Muscle layer of colon (tissue), 2 donors: ENCODE data around the gene PCNT.

Experiments
- H3K27ac ChIP-seq: one replicate; pipeline ENCODE4 v1.7.0; 2013; ENCODE audit warnings: low read depth, mild to moderate bottlenecking, low read length, moderate library complexity
- H3K27me3 ChIP-seq, 2 donors: one replicate each; pipeline ENCODE4 v1.7.0; 2013; ENCODE audit warnings: low read length in 2 of 2, mild to moderate bottlenecking in 2 of 2; ENCODE audit not compliant: insufficient read depth in 2 of 2, control insufficient read depth in 1 of 2
- H3K36me3 ChIP-seq: one replicate; pipeline ENCODE4 v1.7.0; 2013; ENCODE audit warnings: mild to moderate bottlenecking, low read length; ENCODE audit not compliant: insufficient read depth
- H3K4me1 ChIP-seq: one replicate; pipeline ENCODE4 v1.7.0; 2013; ENCODE audit warnings: mild to moderate bottlenecking, low read length; ENCODE audit not compliant: insufficient read depth
- H3K4me3 ChIP-seq, 2 donors: one replicate each; pipeline ENCODE4 v1.7.0; 2013; ENCODE audit warnings: low read length in 2 of 2, low read depth in 1 of 2, mild to moderate bottlenecking in 1 of 2, moderate library complexity in 1 of 2
- H3K9ac ChIP-seq: one replicate; pipeline ENCODE4 v1.7.0; 2013; ENCODE audit warnings: low read length
- H3K9me3 ChIP-seq: one replicate; pipeline ENCODE4 v1.7.0; 2013; ENCODE audit warnings: mild to moderate bottlenecking, low read length
- donor health status: abdominal sarcoma.
- donor health status: Adenocarcinoma of cecum.

Gene PCNT

DNA sequence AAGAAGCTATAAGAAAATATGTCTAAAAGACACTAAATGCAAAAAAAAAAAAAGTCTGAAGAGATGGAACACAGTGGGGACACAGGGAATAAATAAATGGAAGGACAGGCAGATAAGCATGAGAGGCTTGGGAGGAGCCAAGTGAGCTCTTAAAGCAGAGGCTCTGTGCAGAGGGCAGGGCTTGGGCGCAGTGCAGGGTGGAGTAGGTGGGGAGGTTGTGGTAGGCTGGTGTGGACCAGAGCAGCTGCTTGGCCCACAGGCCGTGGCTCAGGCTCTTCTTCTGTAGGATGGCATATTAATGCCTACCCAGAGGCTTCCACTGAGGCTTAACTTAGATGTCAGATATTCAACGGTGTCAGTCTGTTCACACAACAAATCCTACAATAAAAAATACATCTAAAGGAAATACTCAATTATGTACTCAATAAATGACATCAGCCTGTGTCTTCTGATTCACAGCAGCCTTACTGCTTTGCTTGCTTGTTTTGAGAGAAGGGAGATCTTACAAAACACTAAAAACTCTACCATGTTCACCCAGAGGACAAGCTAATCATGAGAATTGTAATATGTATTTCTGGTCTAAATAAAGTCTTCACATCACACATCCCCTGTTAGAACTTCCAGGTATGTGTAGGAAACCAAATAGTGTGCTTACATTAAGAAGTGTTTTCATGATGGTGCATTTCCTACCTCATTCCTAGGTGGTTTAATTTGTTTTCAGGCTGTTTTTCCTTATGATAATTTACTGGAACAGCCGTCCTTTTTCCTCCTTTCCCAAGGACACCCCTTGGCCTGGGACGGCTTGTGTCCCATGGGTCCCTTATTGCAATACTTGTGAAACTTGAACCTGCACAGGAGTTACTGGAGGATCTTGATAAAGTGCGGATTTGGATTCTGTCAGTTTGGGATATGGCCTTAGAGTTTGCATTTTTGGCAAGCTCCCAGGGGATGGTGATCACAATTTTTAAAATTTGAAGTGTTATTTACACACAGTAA, 159.6 kb downstream of the PCNT start:
- peaks cover 4% of the 10 kb centered on the region for H3K4me1 ChIP-seq
- H3K4me3 ChIP-seq, result no peak overlapping the region
- no peaks in the 10 kb centered on the region for H3K36me3 ChIP-seq
- H3K9ac ChIP-seq, result no peak overlapping the region
- no peak overlapping the region for H3K27ac ChIP-seq
- H3K27me3 ChIP-seq, result no peaks in the 10 kb centered on the region
- H3K9me3 ChIP-seq, result no peaks in the 10 kb centered on the region

DNA sequence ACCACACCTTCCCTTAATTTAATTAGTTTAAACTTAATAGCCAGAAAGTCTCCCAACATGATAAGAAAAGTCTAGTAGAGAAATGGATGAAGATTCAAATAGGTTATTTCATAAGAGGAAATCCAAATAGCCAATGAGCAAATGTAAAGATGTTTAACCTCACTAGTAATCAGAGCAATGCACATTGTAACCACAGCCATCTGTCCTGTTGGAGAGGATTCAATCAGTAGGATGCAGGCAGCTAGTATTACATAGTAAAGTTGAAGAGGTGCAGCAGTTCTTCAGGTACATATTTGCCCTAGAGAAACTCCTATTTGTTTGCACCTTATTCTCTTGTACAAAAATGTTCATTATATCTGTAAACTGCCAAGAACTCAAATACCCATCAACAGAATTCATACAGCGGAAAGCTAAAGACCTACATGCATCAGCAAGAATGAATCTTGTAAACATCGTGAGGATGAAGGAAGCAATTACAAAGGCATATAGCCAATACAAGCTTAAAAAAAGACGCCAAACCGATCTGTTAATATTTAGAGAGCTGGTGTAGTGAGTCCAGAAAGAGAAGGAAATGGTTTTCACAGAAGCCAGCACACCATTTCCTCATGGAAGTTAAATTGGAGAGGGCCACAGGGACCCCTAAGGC, 162.6 kb downstream of the PCNT start:
- Histone ChIP-seq H3K9me3 (no peaks in the 10 kb centered on the region), H3K27ac (no peak overlapping the region), H3K4me3 (no peak overlapping the region), H3K4me1 (no peaks in the 10 kb centered on the region), H3K36me3 (peaks cover 7% of the 10 kb centered on the region), H3K27me3 (no peaks in the 10 kb centered on the region), H3K9ac (no peak overlapping the region)

DNA sequence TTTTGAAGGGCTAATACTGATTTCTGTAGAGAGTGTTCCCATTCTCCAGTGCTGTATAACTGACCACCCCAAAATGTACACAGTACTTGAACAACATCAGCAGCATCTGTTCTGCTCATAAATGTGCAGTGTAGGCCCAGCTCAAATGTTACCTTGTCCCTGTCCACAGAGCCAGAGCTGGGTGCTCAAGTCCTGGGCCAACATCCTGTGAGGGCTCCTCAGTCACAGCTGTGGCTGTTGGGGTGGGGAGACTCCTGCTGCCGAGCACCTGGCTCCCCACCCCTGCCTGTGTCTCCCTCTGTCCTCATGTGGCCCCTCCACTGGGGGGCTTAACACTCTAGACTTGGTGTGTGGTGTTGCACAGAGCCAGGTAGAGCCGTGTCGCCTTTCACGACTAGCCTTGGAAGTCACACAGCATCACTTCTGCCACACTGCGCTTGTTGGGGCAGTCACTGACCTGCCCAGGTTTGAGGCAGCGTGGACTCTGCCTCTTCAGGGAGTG, 165.3 kb downstream of the PCNT start:
- no peaks in the 10 kb centered on the region for H3K4me1 ChIP-seq
- H3K27me3 ChIP-seq, result no peaks in the 10 kb centered on the region
- no peak overlapping the region for H3K9ac ChIP-seq
- H3K9me3 ChIP-seq, result no peaks in the 10 kb centered on the region
- H3K27ac ChIP-seq, result no peak overlapping the region
- H3K36me3 ChIP-seq, result peaks cover 20% of the 10 kb centered on the region
- H3K4me3 ChIP-seq, result no peak overlapping the region

DNA sequence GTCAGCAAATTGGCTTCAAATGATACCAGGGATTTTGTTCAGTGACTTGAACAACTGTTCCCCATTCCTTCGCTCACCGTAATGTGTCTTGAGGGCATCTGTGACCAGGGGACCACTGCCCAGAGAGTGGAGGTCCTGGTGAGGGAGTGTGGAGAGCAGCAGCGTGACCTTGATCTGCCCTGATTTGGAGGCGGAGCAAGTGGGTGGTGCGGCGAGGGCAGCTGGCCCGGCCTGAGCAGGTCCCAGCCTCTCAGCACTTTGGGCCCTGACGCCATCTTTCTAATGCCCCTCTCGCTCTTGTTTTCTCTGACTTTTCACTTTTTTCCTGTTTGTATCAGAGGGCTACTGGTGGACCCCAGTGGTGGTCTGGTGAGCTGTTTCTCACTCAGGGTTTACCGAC, 165.8 kb downstream of the PCNT start:
- Histone ChIP-seq H3K4me1 (no peaks in the 10 kb centered on the region), H3K9me3 (no peaks in the 10 kb centered on the region), H3K27me3 (no peaks in the 10 kb centered on the region), H3K27ac (no peak overlapping the region), H3K36me3 (peaks cover 20% of the 10 kb centered on the region), H3K4me3 (no peak overlapping the region), H3K9ac (no peak overlapping the region)

DNA sequence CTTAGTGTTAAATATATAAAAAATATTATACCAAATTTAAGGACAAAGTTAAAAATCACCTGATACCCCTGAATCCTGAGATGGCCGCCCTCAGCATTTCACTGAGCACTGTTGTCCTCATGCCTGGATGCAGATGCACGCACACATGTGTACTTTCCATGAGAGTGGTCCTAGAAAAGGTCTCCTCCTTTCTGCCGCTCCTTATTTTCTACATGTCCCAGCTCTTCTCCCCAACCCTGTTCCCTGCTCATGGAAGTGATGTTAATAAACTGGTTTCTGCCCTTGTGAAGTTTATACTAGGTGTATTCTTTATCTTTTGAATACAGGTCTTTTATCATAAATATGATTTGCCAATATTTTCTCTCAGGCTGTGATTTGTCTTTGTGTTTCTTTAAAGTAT, 167.6 kb downstream of the PCNT start:
- Histone ChIP-seq H3K27ac (no peak overlapping the region), H3K4me3 (no peak overlapping the region), H3K36me3 (peaks cover 20% of the 10 kb centered on the region), H3K9ac (no peak overlapping the region), H3K9me3 (no peaks in the 10 kb centered on the region), H3K4me1 (no peaks in the 10 kb centered on the region), H3K27me3 (no peaks in the 10 kb centered on the region)

DNA sequence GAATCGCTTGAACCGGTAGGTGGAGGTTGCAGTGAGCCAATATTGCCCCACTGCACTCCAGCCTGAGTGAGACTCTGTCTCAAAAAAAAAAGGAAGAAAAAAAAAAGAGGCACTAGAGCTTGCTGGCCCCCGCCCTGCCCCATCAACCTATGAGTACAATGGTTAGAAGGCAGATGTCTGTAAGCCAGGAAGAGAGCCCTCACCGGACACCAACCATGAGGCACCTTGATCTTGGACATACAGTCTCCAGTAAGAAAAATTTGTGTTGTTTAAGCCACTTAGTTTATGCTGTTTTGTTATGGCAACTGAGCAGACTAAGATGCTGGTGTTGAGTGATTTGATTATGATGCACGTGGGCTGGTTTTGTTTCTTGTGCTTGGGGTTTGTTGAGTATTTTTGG, 168.9 kb downstream of the PCNT start:
- Histone ChIP-seq H3K36me3 (peaks cover 30% of the 10 kb centered on the region), H3K4me3 (no peak overlapping the region), H3K9ac (no peak overlapping the region), H3K27me3 (no peaks in the 10 kb centered on the region), H3K9me3 (no peaks in the 10 kb centered on the region), H3K27ac (no peak overlapping the region), H3K4me1 (no peaks in the 10 kb centered on the region)

DNA sequence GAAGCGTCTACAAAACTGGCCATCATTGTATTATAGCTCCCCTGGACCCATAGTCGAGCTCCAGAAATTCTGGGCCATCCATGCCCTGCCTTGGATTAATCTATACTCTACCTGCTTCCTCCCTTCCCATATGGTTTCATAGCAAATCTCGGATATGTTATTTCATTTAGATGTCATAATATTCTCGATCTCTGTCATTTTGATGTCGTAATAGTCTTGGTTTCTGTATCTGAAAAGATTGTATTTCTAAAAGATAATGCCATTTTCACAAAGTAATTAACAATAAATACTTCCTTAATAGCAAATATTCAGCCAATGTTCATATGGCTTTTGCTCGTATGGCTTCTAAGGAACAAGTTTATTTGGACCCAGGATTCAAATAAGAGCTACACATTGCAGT, 169.9 kb downstream of the PCNT start:
- H3K36me3 ChIP-seq, result peaks cover 39% of the 10 kb centered on the region
- H3K4me1 ChIP-seq, result no peaks in the 10 kb centered on the region
- H3K9ac ChIP-seq, result no peak overlapping the region
- no peaks in the 10 kb centered on the region for H3K9me3 ChIP-seq
- no peak overlapping the region for H3K27ac ChIP-seq
- no peak overlapping the region for H3K4me3 ChIP-seq
- H3K27me3 ChIP-seq, result no peaks in the 10 kb centered on the region
